GM21528 (cell line): ENCODE data around the gene ANKRD16.
"Not testable (repeated sequence)": the region's sequence is repeated elsewhere in the genome, so short reads cannot be mapped to it uniquely, and the experiment has no call there.

Source experiments
- ATAC-seq: cut with Tn5 transposase; IDR thresholded peaks from one replicate; pipeline ENCODE4 v1.9.1; 2021; ENCODE audit warnings: mild to moderate bottlenecking, moderate library complexity; ENCODE audit not compliant: unreplicated experiment, low FRiP score

The ANKRD16 gene

GRCh38 chr10:5882961-5883360 lies 6.7 kb downstream of the ANKRD16 start:
- ATAC-seq: no peak

- ATAC-seq: not testable (repeated sequence)
Measured at GRCh38 chr10:5877041-5877440, 12.7 kb downstream of the ANKRD16 start.

- no peak for ATAC-seq
Measured at GRCh38 chr10:5876181-5876768, 13.4 kb downstream of the ANKRD16 start.

- ATAC-seq: peak; percentile 74
Measured at GRCh38 chr10:5873515-5873995, 16.1 kb downstream of the ANKRD16 start.

GRCh38 chr10:5871596-5871995 lies 18.1 kb downstream of the ANKRD16 start:
- no peak for ATAC-seq

GRCh38 chr10:5869156-5869555 lies 20.5 kb downstream of the ANKRD16 start:
- ATAC-seq: no peak

GRCh38 chr10:5868383-5868782 lies 21.3 kb downstream of the ANKRD16 start:
- not testable (repeated sequence) for ATAC-seq

- ATAC-seq: not testable (repeated sequence)
Measured at GRCh38 chr10:5867091-5867615, 22.5 kb downstream of the ANKRD16 start.

GRCh38 chr10:5866451-5867081 lies 23.1 kb downstream of the ANKRD16 start:
- ATAC-seq: not testable (repeated sequence)

- not testable (repeated sequence) for ATAC-seq
Measured at GRCh38 chr10:5862981-5863685, 26.6 kb downstream of the ANKRD16 start.

- peak; percentile 98 for ATAC-seq
Measured at GRCh38 chr10:5862360-5862961, 27.2 kb downstream of the ANKRD16 start.

GRCh38 chr10:5860066-5860465 lies 29.6 kb downstream of the ANKRD16 start:
- ATAC-seq: no peak

GRCh38 chr10:5858811-5859210 lies 30.9 kb downstream of the ANKRD16 start:
- ATAC-seq: no peak

GRCh38 chr10:5856701-5857004 lies 33.0 kb downstream of the ANKRD16 start:
- no peak for ATAC-seq

GRCh38 chr10:5855979-5856700 lies 33.6 kb downstream of the ANKRD16 start:
- ATAC-seq: no peak

- ATAC-seq: no peak
Measured at GRCh38 chr10:5854131-5854475, 35.6 kb downstream of the ANKRD16 start.

- ATAC-seq: not testable (repeated sequence)
Measured at GRCh38 chr10:5846667-5847066, 43.0 kb downstream of the ANKRD16 start.

- no peak for ATAC-seq
Measured at GRCh38 chr10:5844345-5845055, 45.2 kb downstream of the ANKRD16 start.

GRCh38 chr10:5843686-5844344 lies 45.9 kb downstream of the ANKRD16 start:
- ATAC-seq: no peak
